GM12864 (cell line): ENCODE results near the gene ARRB1.

ENCODE experiments used
- DNase-seq: peaks from one replicate; pipeline ENCODE4 v3.0.0-alpha.2; 2011; ENCODE audit warnings: low read depth
- H3K4me3 ChIP-seq: 2 replicates; pipeline ENCODE4 v1.5.1; 2011; ENCODE audit warnings: mild to moderate bottlenecking, low read depth, low read length, control low read depth
- TF ChIP-seq, protein P1 (sequence below): IDR thresholded peaks from 2 replicates; pipeline ENCODE4 v1.5.1; 2011; ENCODE audit warnings: low read depth, mild to moderate bottlenecking, moderate library complexity, low read length, control low read depth, inconsistent platforms; ENCODE audit errors: missing control alignments

Gene ARRB1

DNA sequence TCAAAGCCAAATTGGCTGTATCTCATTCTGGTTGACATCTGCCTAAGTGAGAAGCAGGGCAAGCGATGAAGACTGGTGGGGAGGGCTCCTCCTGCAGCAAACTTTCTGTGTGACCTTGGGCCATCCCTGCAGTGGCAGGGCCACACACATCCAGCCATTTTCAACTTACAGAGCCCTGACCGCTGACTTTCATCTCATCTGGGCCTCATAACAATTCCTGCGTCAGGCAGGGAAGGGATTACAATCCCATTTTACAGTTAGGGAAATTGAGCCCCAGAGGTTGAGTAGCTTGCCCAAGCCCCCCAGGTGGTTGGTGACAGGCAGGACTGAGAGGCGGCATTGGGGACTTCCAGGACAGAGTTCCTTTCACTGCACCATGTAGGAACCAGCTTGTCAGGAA lies 89.0 kb downstream of the ARRB1 start:
- no peak overlapping the region for H3K4me3 ChIP-seq
- DNase-seq = no peak
- TF ChIP-seq, protein P1, sequence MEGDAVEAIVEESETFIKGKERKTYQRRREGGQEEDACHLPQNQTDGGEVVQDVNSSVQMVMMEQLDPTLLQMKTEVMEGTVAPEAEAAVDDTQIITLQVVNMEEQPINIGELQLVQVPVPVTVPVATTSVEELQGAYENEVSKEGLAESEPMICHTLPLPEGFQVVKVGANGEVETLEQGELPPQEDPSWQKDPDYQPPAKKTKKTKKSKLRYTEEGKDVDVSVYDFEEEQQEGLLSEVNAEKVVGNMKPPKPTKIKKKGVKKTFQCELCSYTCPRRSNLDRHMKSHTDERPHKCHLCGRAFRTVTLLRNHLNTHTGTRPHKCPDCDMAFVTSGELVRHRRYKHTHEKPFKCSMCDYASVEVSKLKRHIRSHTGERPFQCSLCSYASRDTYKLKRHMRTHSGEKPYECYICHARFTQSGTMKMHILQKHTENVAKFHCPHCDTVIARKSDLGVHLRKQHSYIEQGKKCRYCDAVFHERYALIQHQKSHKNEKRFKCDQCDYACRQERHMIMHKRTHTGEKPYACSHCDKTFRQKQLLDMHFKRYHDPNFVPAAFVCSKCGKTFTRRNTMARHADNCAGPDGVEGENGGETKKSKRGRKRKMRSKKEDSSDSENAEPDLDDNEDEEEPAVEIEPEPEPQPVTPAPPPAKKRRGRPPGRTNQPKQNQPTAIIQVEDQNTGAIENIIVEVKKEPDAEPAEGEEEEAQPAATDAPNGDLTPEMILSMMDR = no peak

DNA sequence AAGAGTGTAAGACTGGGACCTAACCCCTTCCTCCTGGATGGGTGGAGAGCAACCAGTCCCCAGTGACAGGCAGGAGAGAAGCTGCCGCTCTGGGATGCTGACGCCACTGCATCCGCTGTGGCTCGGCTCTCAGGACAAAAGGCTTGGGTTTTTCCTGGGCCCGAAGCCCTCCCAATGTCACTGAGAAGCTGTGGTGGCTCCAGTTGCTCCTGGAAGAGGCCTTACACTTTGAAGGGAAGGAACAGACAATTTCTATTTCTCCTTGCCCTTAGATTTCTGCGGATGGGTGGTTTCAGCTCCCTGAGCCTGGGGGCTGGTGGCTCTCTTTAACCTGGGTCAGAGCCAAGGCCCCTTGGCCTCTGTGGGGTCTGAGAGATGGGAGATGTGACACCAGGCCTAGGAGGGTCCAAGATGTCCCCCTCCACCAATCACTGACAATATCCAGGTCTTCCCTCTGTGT lies 89.5 kb downstream of the ARRB1 start:
- DNase-seq = no peak
- H3K4me3 ChIP-seq = no peak overlapping the region
- TF ChIP-seq, protein P1 = no peak

DNA sequence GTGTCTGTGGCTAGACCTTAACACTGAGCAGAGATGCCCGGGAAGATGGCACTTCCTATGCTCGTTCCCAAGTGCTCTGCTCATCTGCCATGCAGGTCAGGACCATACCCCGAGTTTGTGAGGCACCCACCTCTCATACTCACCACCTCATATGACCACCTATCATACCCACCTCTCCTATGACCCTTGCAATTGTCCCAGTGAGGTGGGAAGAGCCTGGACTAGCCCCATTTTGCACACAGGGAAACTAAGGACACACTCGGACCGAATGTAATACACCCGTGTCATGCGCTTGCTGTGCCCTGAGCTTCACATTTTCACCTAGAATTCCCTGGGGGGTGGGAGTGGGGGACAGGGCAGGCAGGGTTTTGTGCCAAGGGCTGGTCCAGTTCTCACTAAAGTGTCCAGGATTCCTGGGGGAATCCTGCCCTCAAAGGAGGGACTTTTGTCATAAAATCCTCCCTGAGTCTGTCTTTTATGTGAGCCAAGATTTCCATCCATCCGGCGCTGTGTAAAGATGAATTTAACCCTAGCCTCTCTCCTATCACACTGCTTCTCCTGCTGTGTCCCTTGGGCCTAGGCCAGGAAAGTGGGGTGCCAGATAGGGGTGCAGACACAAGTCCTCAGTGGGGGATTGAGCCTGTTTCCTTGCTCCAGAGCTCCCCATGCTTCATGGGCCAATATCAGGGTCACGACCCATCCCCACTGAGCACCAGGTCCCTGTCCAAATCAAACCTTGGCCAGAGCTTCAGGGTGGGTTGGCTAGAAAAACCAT lies 90.9 kb downstream of the ARRB1 start:
- TF ChIP-seq, protein P1 = no peak
- no peak for DNase-seq

DNA sequence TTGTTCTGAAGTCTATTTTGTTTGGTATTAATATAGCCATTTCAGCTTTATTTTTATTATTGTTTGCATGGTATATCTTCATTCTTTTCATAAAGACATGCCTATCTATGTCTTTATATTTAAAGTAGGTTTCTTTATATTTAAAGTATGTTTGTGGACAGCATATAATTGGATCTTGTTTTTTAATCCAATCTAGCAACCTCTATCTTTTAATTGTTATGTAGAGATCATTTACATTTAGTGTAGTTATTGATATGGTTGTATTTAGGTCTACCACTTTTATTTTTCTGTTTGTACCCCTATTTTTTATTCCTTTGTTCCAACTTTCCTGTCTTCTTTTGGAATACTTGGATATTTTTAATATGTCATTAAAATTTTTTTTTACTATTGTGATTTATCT lies 97.1 kb downstream of the ARRB1 start:
- DNase-seq = no peak
- no peak overlapping the region for H3K4me3 ChIP-seq
- TF ChIP-seq, protein P1 = no peak

More for the DNA sequence above, 90.9 kb downstream of the ARRB1 start:
- no peak overlapping the region for H3K4me3 ChIP-seq

DNA sequence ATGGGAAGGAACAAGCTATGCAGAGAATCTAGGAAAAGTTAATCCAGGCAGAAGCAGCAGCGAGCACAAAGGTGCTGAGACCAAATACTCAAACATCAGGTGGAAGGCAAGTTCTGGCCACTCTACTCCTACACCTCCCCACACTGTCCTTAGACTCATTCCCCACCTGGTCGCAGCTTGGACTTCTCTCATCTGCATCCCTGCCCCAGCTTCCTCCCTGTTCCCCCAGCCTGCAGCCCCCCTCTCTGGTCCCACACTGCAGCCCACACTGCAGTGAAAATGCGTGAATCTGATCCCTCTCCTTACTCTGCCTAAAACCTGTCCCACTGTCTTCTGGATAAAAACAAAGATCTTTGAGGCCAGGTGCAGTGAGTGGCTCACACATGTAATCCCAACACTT lies 101.8 kb downstream of the ARRB1 start:
- TF ChIP-seq, protein P1 = no peak
- H3K4me3 ChIP-seq = no peak overlapping the region
- no peak for DNase-seq

DNA sequence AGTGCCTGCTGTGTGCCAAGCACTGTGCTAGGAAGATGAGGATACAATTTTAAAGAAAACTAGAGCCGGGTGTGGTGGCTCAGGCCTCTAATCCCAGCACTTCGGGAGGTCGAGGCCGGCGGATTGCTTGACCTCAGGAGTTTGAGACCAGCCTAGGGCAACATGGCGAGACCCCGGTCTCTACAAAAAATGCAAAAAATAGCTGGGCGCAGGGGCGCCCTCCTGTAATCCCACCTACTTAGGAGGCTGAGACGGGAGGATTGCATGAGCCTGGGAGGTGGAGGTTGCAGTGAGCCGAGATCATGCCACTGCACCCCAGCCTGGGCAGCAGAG lies 102.6 kb downstream of the ARRB1 start:
- TF ChIP-seq, protein P1 = no peak
- no peak for DNase-seq

More for the DNA sequence above, 102.6 kb downstream of the ARRB1 start:
- H3K4me3 ChIP-seq = no peak overlapping the region
